LoVo (cell line): Measurements from ENCODE around the gene CLPTM1.

Source experiments
- DNase-seq: peaks from one replicate; pipeline ENCODE4 v3.0.0-alpha.2; 2016; ENCODE audit warnings: low spot score

CLPTM1 gene

DNA sequence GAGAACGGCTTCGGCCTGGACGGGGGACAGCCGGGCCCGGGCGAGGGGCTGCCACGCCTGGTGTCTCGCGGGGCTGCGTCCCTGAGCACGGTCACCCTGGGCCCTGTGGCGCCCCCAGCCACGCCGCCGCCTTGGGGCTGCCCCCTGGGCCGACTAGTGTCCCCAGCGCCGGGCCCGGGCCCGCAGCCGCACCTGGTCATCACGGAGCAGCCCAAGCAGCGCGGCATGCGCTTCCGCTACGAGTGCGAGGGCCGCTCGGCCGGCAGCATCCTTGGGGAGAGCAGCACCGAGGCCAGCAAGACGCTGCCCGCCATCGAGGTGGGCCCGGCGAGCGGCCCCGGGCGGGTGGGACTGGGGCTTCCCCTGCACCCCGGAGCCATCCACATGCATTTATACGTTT, 56.8 kb downstream of the CLPTM1 start:
- DNase-seq: no peak

DNA sequence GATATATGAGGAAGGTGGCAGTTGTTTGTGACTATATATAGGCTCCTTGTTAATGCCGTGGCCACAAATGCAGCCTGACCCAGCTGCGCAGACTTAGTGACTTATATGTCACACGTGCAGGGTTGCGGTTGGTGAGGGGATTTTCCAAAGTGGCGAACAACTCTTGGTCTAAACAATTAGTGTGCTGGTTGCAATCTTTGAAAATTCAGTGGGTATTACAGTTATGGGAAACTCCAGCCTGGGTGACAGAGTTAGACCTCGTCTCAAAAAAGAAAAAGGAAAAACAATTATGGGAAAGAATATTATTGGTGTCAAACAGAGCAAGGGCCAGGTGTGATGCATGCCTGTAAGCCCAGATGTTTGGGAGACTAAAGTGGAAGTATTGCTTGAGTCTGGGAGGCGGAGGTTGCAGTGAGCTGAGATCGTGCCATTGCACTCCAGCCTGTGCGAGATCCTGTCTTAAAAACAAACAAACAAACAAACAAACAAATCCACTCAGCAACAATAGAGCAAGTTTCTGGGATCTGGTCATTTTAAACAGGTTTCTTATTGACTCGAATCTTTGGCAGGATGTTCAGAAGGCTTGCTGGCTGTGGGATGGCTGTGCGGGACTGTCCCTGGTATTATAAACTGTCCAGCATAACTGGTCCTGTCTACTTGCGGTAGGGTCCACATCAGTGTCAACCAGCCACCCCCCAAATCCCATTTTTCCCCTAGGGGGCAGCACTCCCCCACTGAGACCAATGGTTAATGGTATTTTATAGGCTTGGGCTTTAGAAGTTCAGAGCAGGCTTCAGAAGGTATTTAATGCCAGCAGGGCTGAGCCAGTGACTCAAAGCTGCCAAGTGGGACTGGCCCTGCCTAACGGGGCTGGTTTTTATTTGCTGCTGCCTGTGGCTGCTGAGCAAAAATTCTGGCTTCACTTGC, 61.5 kb downstream of the CLPTM1 start:
- DNase-seq: peak; percentile 38

DNA sequence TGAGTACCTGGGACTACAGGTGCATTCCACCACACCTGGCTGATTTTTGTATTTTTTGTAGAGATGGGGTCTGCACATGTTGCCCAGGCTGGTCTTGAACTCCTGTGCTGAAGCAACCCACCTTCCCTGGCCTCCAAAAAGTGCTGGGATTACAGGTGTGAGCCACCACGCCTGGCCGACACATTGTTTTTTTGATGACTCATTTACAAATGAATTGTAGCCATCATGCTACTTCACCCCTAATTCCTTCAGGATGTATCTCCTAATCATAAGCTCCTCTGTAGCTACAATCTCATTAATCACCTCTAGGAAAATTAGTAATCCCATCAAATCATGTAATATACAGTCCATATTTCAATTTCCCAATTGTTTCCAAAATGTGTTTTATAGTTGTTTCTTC, 64.0 kb downstream of the CLPTM1 start:
- DNase-seq: no peak

DNA sequence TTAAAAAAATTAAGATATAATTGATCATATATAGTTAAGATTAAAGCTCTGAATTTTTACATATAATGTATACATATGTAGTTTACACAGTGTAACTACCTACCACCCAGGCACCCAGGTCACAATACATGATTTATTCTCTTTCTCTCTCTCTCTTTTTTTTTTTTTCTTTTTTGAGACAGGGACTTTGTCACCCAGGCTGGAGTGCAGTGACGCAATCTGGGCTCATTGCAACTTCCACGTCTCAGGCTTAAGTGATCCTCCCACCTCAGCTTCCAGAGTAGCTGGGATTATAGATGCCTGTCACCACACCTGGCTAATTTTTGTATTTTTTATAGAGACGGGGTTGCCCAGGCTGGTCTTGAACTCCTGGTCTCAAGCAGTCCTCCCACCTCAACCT, 64.9 kb downstream of the CLPTM1 start:
- DNase-seq: no peak

DNA sequence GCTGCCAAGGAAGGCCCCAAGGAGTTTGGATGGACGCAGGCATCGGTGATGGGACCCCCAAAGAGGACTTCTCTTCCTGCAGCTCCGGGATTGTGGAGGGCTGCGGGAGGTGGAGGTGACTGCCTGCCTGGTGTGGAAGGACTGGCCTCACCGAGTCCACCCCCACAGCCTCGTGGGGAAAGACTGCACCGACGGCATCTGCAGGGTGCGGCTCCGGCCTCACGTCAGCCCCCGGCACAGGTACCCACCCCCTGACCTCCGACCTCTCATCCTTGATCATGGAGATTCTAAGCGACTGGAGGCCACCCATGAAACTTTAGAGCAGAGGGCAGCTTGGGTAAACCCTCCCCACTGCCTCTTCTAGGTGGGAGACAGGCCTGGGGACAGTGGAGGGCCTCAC, 66.8 kb downstream of the CLPTM1 start:
- DNase-seq: no peak

- no peak for DNase-seq
These were observed 67.9 kb downstream of the CLPTM1 start for GRCh38 chr19:45023048-45023447.

DNA sequence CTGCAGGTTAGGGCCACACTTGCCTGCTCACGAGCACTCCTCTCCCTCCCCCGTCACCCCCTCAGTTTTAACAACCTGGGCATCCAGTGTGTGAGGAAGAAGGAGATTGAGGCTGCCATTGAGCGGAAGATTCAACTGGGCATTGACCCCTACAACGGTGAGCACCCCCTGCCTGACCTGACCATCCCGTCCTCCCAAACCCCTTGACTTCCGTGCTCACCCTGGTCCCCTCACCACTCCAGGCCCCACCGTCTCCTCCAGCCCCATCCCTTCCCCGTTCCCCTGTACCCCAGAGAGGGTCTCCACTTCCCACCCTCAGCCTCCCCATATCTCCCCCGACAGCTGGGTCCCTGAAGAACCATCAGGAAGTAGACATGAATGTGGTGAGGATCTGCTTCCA, 70.1 kb downstream of the CLPTM1 start:
- no peak for DNase-seq

GRCh38 chr19:45027371-45027770, 72.2 kb downstream of the CLPTM1 start:
- no peak for DNase-seq

- no peak for DNase-seq
These were observed 75.6 kb downstream of the CLPTM1 start for GRCh38 chr19:45030825-45031224.

DNA sequence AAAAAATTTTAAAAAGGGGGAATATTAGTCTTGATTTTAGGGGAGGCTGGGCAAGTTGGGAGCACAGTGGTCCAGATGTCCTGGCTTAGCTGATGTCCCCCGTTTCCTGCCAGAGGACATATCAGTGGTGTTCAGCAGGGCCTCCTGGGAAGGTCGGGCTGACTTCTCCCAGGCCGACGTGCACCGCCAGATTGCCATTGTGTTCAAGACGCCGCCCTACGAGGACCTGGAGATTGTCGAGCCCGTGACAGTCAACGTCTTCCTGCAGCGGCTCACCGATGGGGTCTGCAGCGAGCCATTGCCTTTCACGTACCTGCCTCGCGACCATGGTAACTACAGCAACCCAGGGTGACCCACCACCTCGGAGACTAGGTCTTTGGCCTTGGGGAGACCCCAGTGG, 77.2 kb downstream of the CLPTM1 start:
- no peak for DNase-seq

GRCh38 chr19:45035755-45036154, 80.6 kb downstream of the CLPTM1 start:
- DNase-seq: no peak

DNA sequence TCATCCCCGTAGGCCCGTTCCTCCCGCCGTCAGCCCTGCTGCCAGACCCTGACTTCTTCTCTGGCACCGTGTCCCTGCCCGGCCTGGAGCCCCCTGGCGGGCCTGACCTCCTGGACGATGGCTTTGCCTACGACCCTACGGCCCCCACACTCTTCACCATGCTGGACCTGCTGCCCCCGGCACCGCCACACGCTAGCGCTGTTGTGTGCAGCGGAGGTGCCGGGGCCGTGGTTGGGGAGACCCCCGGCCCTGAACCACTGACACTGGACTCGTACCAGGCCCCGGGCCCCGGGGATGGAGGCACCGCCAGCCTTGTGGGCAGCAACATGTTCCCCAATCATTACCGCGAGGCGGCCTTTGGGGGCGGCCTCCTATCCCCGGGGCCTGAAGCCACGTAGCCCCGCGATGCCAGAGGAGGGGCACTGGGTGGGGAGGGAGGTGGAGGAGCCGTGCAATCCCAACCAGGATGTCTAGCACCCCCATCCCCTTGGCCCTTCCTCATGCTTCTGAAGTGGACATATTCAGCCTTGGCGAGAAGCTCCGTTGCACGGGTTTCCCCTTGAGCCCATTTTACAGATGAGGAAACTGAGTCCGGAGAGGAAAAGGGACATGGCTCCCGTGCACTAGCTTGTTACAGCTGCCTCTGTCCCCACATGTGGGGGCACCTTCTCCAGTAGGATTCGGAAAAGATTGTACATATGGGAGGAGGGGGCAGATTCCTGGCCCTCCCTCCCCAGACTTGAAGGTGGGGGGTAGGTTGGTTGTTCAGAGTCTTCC, 82.4 kb downstream of the CLPTM1 start:
- DNase-seq: no peak

GRCh38 chr19:45038931-45039893, 84.0 kb downstream of the CLPTM1 start, which contains the start of gene CLASRP:
CLASRP (plus strand) TSS chr19:45039045; CDS start chr19:45040213, 1,168 bp downstream.
- DNase-seq: peak; percentile 93

DNA sequence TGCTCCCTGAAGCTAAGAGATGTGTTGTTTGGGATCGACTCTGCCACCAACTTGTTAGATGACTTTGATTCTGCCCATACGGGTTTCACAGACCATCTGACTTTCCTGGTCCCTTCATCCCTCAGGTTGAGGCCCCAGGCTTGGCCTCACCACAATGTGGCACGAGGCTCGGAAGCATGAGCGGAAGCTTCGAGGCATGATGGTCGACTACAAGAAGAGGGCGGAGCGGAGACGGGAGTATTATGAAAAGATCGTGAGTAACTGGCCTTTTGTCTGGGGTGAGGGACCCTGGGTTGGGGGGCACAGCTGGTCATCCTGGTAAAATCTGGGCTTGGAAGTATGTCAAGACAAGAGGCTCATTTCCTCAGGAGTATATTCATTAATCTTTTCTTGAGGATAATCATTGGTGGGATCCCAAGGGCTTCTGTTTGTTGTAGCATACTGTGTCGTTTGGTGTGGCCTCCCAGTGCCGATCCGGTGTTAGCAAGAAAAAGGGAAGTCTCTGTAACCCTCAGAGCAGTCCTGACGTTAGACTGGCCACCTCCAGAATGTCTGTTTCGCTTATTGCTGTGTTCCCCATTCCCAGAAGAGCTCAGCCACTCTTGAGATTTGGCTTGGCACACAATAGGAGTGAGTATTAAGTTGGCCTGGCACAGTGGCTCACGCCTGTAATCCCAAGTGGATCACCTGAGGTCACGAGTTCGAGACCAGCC, 85.0 kb downstream of the CLPTM1 start:
- no peak for DNase-seq

GRCh38 chr19:45041125-45041524, 85.9 kb downstream of the CLPTM1 start:
- DNase-seq: no peak
